ENCODE data around the gene AGAP1.

Gene AGAP1

GRCh38 chr2:235497096-235497495, 3.3 kb downstream of the AGAP1 start:
- Histone ChIP-seq H4K20me1 (peaks cover 75% of the 10 kb centered on the region), H3K4me2 (peak overlapping the region; percentile 100), H3K27me3 (no peaks in the 10 kb centered on the region)

GRCh38 chr2:235498541-235498940, 4.7 kb downstream of the AGAP1 start:
- peaks cover 89% of the 10 kb centered on the region for H4K20me1 ChIP-seq
- TF ChIP-seq Cebpa-rat (IDR thresholded peaks at IDR 0.05), result no peak
- no peak overlapping the region for H3K9ac ChIP-seq
- no peak overlapping the region for H3K4me2 ChIP-seq
- H3K27ac ChIP-seq, result no peak overlapping the region
- peaks cover 9% of the 10 kb centered on the region; the same call in 1 of the 2 replicates for H3K36me3 ChIP-seq
- H3K9me3 ChIP-seq, result no peaks in the 10 kb centered on the region
- peaks cover 81% of the 10 kb centered on the region for H3K4me1 ChIP-seq
- H3K4me3 ChIP-seq, result no peak overlapping the region
- H3K27me3 ChIP-seq, result no peaks in the 10 kb centered on the region

More at GRCh38 chr2:235497096-235497495, 3.3 kb downstream of the AGAP1 start:
- H3K36me3 ChIP-seq, result peaks cover 8% of the 10 kb centered on the region; the same call in 1 of the 2 replicates
- no peaks in the 10 kb centered on the region for H3K9me3 ChIP-seq
- no peak for TF ChIP-seq Cebpa-rat (IDR thresholded peaks at IDR 0.05)
- H3K4me1 ChIP-seq, result peaks cover 83% of the 10 kb centered on the region
- no peak overlapping the region for H3K9ac ChIP-seq
- H3K4me3 ChIP-seq, result no peak overlapping the region; the same call in 1 of the 2 replicates
- no peak overlapping the region for H3K27ac ChIP-seq

GRCh38 chr2:235498946-235499812, 5.3 kb downstream of the AGAP1 start:
- no peak overlapping the region for H3K27ac ChIP-seq
- H3K4me2 ChIP-seq, result no peak overlapping the region

GRCh38 chr2:235500110-235500760, 6.4 kb downstream of the AGAP1 start:
- Histone ChIP-seq H3K36me3 (peaks cover 11% of the 10 kb centered on the region; the same call in 1 of the 2 replicates), H3K9ac (no peak overlapping the region), H3K27me3 (no peaks in the 10 kb centered on the region), H3K9me3 (no peaks in the 10 kb centered on the region), H3K4me3 (no peak overlapping the region), H4K20me1 (peaks cover 100% of the 10 kb centered on the region), H3K27ac (no peak overlapping the region), H3K4me1 (peaks cover 89% of the 10 kb centered on the region), H3K4me2 (peak overlapping the region; percentile 95)
- no peak for TF ChIP-seq Cebpa-rat (IDR thresholded peaks at IDR 0.05)

More at GRCh38 chr2:235498946-235499812, 5.3 kb downstream of the AGAP1 start:
- Histone ChIP-seq H3K9ac (no peak overlapping the region), H3K36me3 (peaks cover 11% of the 10 kb centered on the region; the same call in 1 of the 2 replicates), H3K27me3 (no peaks in the 10 kb centered on the region), H3K4me3 (no peak overlapping the region), H3K4me1 (peaks cover 81% of the 10 kb centered on the region), H3K9me3 (no peaks in the 10 kb centered on the region), H4K20me1 (peaks cover 96% of the 10 kb centered on the region)
- no peak for TF ChIP-seq Cebpa-rat (IDR thresholded peaks at IDR 0.05)

- no peak for TF ChIP-seq Cebpa-rat (IDR thresholded peaks at IDR 0.05)
- peak overlapping the region; percentile 65 for H3K27ac ChIP-seq
- peak overlapping the region; percentile 95 for H3K4me2 ChIP-seq
- peaks cover 85% of the 10 kb centered on the region for H3K4me1 ChIP-seq
- H4K20me1 ChIP-seq, result peaks cover 98% of the 10 kb centered on the region
- peak overlapping the region; percentile 59; the same call in 1 of the 2 replicates for H3K9ac ChIP-seq
- H3K9me3 ChIP-seq, result no peaks in the 10 kb centered on the region
- no peaks in the 10 kb centered on the region for H3K27me3 ChIP-seq
- H3K4me3 ChIP-seq, result peak overlapping the region; percentile 47
- peaks cover 11% of the 10 kb centered on the region; the same call in 1 of the 2 replicates for H3K36me3 ChIP-seq
These were observed 7.2 kb downstream of the AGAP1 start for GRCh38 chr2:235500761-235501672.

GRCh38 chr2:235501673-235502031, 7.8 kb downstream of the AGAP1 start:
- peaks cover 79% of the 10 kb centered on the region for H3K4me1 ChIP-seq
- no peak for TF ChIP-seq Cebpa-rat (IDR thresholded peaks at IDR 0.05)
- peak overlapping the region; percentile 65 for H3K27ac ChIP-seq
- H3K36me3 ChIP-seq, result peaks cover 11% of the 10 kb centered on the region; the same call in 1 of the 2 replicates
- no peaks in the 10 kb centered on the region for H3K9me3 ChIP-seq
- H3K27me3 ChIP-seq, result no peaks in the 10 kb centered on the region
- H3K4me2 ChIP-seq, result peak overlapping the region; percentile 95
- peak overlapping the region; percentile 59 for H3K9ac ChIP-seq
- peaks cover 98% of the 10 kb centered on the region for H4K20me1 ChIP-seq
- H3K4me3 ChIP-seq, result peak overlapping the region; percentile 47

GRCh38 chr2:235502336-235502735, 8.5 kb downstream of the AGAP1 start:
- H3K27me3 ChIP-seq, result no peaks in the 10 kb centered on the region
- peak overlapping the region; percentile 47 for H3K4me3 ChIP-seq
- peaks cover 17% of the 10 kb centered on the region; the same call in 1 of the 2 replicates for H3K36me3 ChIP-seq
- H3K4me1 ChIP-seq, result peaks cover 72% of the 10 kb centered on the region
- peak overlapping the region; percentile 59 for H3K9ac ChIP-seq
- no peaks in the 10 kb centered on the region for H3K9me3 ChIP-seq
- peaks cover 98% of the 10 kb centered on the region for H4K20me1 ChIP-seq
- peak overlapping the region; percentile 95 for H3K4me2 ChIP-seq
- TF ChIP-seq Cebpa-rat (IDR thresholded peaks at IDR 0.05), result no peak
- H3K27ac ChIP-seq, result peak overlapping the region; percentile 65

- H3K9ac ChIP-seq, result no peak overlapping the region
- peaks cover 52% of the 10 kb centered on the region for H3K4me1 ChIP-seq
- peaks cover 13% of the 10 kb centered on the region; the same call in 1 of the 2 replicates for H3K36me3 ChIP-seq
- H3K9me3 ChIP-seq, result no peaks in the 10 kb centered on the region
- H4K20me1 ChIP-seq, result peaks cover 97% of the 10 kb centered on the region
- peak overlapping the region; percentile 63 for H3K4me2 ChIP-seq
- no peaks in the 10 kb centered on the region for H3K27me3 ChIP-seq
- H3K4me3 ChIP-seq, result no peak overlapping the region
- H3K27ac ChIP-seq, result no peak overlapping the region
- no peak for TF ChIP-seq Cebpa-rat (IDR thresholded peaks at IDR 0.05)
These were observed 10.8 kb downstream of the AGAP1 start for GRCh38 chr2:235504441-235505180.
